Activated CD8-positive, alpha-beta memory T cell treated with anti-CD3 and anti-CD28 coated beads for 4 hours (primary cell): ENCODE data around the gene DAND5.

Experiments used
- DNase-seq, 2 donors: peaks; one replicate each; pipeline ENCODE4 v3.0.0-alpha.2; 2020; ENCODE audit warnings: low read depth in 2 of 2

The DAND5 gene

GRCh38 chr19:13010038-13010991, 40.9 kb downstream of the DAND5 start:
- no peak for DNase-seq

DNA sequence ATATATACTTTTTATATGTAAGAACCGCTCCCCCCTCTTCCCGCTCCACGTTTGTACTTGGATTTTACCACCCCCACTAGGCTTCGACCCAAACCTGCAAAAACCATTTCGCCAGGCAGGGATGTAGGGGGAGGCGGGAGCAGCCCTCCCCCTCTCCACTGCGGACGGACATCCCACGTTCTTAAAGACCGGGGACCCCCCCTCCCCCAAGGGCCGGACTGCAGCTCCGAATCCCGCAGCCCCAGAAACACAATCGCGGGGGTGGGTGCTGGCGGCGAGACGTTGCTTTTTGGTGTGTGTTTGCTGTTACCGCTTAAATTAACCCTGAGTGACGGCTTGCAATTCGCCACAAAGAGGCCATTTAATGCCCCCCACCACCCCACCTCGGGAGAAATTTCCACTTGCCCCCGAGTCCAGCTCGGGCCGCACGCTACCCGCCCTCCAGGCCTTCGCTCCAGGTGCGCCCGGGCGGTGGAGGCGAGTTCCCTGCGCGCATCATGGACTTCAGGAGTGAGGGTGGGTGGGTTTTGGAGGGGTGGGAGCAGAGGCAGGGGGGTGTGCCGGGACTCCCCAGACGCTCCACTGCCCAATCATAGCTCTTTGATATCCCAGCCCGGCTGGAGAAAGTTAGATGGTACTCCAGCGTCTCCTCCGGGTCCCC, 41.7 kb downstream of the DAND5 start:
- DNase-seq: no peak

DNA sequence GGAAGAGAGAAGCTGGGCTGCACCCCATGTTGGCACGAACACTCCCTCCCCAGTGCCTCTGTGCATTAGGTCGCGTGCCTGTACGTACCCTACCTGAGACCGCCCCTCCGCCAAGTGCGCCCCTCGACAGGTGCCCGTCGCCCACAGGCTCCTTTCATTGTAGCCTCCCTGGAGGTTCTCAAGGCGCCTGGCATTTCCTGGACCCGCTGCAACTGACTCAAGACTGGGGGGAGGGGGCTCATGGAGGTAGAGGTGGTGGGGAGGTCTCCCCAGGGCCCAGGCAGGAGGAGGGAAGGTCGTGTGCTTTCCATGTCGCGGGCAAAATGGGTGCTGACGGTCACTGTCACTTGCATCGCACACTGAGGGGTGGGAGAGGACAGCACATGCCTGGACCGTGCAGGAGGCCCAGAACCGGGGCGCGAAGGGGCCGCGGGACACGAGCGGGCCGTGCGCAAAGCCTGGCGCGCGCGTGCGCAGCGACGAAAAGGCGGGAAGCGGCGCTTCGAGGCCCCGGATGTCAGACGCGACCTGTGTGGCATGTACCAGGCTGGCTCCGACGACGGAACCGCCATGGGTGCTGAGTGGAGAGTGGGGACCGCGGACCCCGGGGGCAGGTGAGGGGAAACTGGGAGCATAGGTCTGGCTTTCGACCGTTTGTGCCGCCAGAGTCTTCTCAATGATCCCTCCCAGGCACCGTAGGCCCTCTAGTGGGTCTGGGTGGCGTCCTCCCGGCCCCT, 42.4 kb downstream of the DAND5 start:
- DNase-seq: no peak

GRCh38 chr19:13012390-13012689, 43.0 kb downstream of the DAND5 start:
- no peak for DNase-seq

DNA sequence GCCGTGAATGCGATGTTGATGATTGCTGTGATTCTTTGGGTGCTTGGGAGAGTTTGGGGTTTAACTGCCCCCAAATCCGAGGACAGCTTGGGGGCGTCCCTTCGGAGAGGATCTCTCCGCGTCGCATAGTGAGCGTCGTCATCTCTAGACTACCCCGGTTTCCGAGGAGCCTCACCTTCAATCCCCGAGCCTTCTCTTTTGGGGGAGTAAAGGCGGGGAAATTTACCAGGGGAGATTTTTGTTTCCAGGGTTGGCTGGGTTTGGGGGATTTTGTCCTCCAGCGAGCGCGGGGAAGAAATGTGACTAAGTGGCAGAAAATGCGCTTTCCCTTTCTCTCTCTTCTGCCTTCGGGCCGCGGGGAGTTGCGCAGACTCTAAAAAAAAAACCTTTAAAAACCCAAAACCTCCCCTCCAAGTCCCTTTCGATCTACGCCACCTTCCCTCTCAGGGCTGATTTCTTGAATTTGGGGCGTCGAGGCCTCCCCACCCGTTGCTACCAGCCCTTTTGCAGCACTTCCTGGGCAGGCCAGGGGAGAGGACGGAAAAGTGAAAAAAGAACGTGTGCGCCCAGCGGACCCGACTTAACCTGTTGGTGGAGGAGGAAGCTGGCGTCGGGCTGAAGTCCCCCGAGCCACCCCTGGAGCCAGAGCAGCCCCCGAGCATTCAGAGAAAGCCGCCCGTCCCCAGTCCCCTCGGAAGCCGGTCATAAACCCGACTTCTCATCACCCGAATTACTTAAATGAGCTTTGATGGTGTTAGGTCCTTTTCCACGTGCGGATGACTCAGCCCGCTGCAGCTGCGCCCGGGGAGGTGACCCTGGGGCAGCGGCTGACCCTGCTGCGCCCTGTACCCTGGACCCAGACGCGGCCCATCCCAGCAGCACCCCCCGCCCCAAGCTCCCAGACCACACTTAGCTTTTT, 43.6 kb downstream of the DAND5 start:
- DNase-seq: no peak

- DNase-seq: no peak
These were observed 44.3 kb downstream of the DAND5 start for GRCh38 chr19:13013649-13014048.

DNA sequence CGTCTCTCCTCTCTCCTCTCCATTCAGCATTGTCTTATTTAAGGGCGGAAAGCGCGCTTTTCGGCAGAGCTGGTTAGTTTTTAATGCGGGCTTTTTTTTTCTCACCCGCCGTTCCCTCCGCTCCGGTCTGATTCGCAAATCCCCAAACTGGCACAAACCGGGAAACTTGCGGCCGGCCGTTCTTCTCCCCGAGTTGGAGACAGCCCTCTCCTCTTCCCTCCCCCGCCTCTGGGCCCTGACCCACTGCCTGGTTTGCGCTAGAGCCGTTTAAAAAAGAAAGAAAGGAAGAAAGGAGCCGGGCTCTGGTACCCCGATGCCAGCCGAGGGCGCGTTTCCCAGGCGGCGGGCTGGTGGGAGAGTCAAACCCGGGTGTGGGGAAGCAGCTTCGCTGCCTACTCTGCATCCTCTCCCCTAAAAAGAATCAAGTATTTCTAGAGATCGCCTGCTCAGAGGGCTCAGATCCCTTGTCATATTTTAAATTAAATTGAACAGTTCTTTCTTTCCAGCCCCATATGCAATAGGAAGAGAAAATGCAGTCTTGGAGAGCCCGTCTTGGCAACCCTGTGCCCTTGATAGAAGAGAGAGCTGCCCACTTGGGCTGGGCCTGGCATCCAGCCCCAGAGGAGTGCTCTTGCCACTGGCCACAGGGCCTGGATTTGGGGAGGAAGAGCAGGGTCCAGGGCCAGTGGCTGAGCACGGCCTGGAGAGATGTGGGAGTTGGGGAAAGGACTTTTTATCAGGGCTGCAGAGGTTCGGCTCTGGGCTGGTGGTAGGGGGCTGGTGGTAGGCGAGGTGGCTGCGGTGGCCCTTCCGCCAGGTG, 44.9 kb downstream of the DAND5 start:
- no peak for DNase-seq

GRCh38 chr19:13014921-13015280, 45.5 kb downstream of the DAND5 start:
- no peak for DNase-seq

- DNase-seq: no peak
These were observed 46.2 kb downstream of the DAND5 start for GRCh38 chr19:13015361-13016223.

GRCh38 chr19:13016245-13016627, 46.9 kb downstream of the DAND5 start:
- DNase-seq: no peak

- no peak for DNase-seq
These were observed 47.4 kb downstream of the DAND5 start for GRCh38 chr19:13016628-13017305.

DNA sequence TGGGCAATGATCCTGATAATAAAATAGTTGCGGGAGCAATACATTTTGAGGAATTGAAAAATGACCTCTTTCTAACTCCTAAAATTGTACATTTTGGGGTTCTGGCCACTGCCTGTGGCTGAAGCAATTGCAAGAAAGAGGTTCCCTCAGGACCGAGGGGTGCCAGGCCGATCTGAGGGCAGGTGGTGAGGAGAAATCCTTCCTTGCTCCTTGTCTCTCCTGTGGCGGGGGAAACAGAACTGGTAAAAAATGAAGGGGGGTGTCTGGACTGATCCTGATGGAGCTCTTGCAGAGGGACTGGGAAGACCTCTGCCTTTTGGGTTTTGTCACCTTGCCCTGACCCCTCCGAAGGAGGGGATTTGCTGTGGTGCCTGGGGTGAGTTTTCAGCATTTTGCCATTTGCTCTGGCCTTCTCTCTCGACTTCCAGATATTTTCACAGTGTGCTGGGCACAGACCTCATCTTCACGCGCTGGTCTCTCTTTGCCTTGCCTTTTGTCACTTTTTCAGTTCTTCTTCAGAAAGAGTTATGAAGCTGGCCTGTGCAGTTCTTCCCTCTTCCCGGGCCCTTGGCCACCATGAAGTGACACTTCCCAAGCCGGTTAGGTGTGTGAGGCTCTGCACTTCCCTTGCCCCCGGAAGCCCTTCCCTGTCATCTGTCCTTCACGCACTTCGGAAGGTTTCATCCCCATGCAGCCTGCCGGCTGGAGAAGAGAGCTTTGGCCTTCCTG, 48.1 kb downstream of the DAND5 start:
- no peak for DNase-seq

- DNase-seq: no peak
These were observed 48.9 kb downstream of the DAND5 start for GRCh38 chr19:13018035-13018914.

DNA sequence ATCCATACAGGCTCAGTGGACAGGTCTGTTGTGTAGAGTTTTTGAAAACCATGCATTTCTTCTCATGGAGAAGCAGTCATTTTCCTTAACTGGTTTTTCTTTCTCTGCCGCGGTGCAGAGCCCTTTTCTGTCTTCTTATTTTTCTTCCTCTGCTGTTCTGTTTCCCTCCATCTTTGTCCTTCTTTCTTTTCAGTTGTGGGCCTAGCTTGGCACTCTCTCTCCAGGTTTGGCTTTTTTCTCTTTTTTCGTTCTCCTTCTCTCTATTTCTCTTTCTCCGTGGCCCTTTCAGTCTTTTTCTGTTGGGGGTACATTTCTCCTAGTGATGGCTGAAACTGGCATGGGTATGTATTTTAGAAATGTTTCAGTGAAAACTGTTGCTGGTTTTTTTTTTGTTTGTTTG, 50.0 kb downstream of the DAND5 start:
- DNase-seq: no peak

DNA sequence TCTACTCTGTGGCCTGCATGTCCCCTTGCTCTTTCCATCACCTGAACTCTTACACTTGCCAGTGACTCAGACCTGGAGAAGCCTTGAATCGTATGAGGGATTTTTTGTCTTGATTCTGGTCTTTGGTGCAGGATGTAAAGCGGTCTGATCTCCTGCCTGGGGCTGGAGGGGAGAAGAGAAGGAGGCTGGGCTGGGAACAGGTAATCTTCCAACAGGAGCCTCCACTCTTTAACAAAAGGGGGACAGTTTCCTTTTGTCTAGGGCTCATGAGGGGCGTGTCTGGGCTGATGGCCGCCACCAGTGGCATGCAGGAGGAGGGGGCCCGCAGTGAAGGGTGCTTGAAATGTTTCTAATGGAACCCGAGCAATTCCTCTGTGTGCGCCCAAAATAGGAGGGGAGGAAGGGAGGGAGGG, 50.6 kb downstream of the DAND5 start:
- DNase-seq: no peak

GRCh38 chr19:13022111-13022858, 52.9 kb downstream of the DAND5 start:
- DNase-seq: no peak
